Measurements from ENCODE around the gene AMN. TPM values are rescaled to one million over a fixed set of nuclear protein-coding genes. Genes with fewer than 3 reads are reported as not detected.

Gene AMN
- total RNA-seq, 2 donors from 2014 or later = 6.0 TPM; not detected in 1

GRCh38 chr14:102878174-102878969, 44.1 kb upstream of the AMN start:
- no peak for ATAC-seq

GRCh38 chr14:102878970-102879460, 43.4 kb upstream of the AMN start:
- intact Hi-C loops (cut with DNase I) = no loop called here
- Histone ChIP-seq H3K27me3 (no peaks in the 10 kb centered on the region), H3K4me1 (peaks cover under 1% of the 10 kb centered on the region), H3K4me3 (no peak overlapping the region), H3K9me3 (no peaks in the 10 kb centered on the region), H3K27ac (no peak overlapping the region), H3K36me3 (replicated peaks in 1 of 2; ENCODE audit: insufficient read depth in 1 of 2, low read depth in 2 of 2) (peaks cover 0 to 11% of the 10 kb centered on the region in 2 donors)
- TF ChIP-seq, protein P1, sequence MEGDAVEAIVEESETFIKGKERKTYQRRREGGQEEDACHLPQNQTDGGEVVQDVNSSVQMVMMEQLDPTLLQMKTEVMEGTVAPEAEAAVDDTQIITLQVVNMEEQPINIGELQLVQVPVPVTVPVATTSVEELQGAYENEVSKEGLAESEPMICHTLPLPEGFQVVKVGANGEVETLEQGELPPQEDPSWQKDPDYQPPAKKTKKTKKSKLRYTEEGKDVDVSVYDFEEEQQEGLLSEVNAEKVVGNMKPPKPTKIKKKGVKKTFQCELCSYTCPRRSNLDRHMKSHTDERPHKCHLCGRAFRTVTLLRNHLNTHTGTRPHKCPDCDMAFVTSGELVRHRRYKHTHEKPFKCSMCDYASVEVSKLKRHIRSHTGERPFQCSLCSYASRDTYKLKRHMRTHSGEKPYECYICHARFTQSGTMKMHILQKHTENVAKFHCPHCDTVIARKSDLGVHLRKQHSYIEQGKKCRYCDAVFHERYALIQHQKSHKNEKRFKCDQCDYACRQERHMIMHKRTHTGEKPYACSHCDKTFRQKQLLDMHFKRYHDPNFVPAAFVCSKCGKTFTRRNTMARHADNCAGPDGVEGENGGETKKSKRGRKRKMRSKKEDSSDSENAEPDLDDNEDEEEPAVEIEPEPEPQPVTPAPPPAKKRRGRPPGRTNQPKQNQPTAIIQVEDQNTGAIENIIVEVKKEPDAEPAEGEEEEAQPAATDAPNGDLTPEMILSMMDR (IDR thresholded peaks at IDR 0.05) = no peak
- no peak for TF ChIP-seq POLR2A (IDR thresholded peaks at IDR 0.05)
- WGBS, 2 donors = 89 to 92% methylated on average over 6 of the region's 6 CpGs
- DNase-seq = no peak
- no peak for ATAC-seq

More at GRCh38 chr14:102878174-102878969, 44.1 kb upstream of the AMN start:
- H3K4me3 ChIP-seq = no peak overlapping the region
- TF ChIP-seq POLR2A (IDR thresholded peaks at IDR 0.05) = no peak
- TF ChIP-seq, protein P1 (IDR thresholded peaks at IDR 0.05) = no peak
- intact Hi-C loops (cut with DNase I) = no loop called here
- no peak overlapping the region for H3K27ac ChIP-seq
- H3K27me3 ChIP-seq = no peaks in the 10 kb centered on the region
- peaks cover 7% of the 10 kb centered on the region for H3K4me1 ChIP-seq
- 72 to 84% methylated on average over 6 of the region's 6 CpGs for WGBS, 2 donors
- H3K9me3 ChIP-seq = no peaks in the 10 kb centered on the region
- H3K36me3 ChIP-seq (replicated peaks in 1 of 2; ENCODE audit: insufficient read depth in 1 of 2, low read depth in 2 of 2) = peaks cover 0 to 11% of the 10 kb centered on the region in 2 donors
- DNase-seq = no peak

DNA sequence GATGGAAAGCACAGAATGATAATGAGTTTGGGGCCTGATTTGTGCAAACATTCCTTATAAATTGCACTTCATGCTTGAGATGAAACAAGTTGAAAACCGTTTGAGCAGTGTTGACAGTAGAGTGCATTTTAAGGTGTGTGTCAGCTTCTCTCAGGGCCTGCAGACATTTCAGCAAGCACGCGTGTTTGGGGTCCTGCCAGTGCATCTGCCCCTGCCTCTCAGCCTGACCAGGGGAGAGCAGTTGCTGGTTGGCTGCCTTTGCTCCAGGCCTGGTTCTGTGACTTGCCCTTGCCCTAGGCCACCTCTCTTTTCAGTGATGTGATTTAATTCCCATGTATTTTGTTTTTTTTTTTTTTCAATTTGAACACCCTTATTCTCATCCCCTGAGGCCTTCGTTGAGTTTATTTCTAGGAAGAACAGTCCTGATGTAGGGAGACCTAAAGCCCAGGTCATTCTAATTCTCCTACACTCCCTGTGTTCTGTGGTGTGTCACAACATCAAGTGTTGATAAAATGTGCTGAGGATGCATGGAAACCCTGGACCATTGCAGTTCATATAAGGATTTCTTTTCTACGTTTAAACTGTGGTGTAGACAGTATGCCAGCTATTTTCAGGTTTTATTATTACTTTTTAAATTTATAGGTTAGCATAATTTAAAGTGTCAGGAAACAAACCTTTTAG, 40.1 kb upstream of the AMN start:
- no peaks in the 10 kb centered on the region for H3K4me1 ChIP-seq
- no peak overlapping the region for H3K27ac ChIP-seq
- no peak overlapping the region for H3K4me3 ChIP-seq
- DNase-seq = no peak
- intact Hi-C loops (cut with DNase I) = no loop called here
- no peaks in the 10 kb centered on the region for H3K27me3 ChIP-seq
- peaks cover 0 to 3% of the 10 kb centered on the region in 2 donors for H3K36me3 ChIP-seq (replicated peaks in 1 of 2; ENCODE audit: insufficient read depth in 1 of 2, low read depth in 2 of 2)
- ATAC-seq = no peak
- no peak for TF ChIP-seq POLR2A (IDR thresholded peaks at IDR 0.05)
- TF ChIP-seq, protein P1 (IDR thresholded peaks at IDR 0.05) = no peak
- no peaks in the 10 kb centered on the region for H3K9me3 ChIP-seq
- 61 to 83% methylated on average over 5 of the region's 5 CpGs for WGBS, 2 donors

DNA sequence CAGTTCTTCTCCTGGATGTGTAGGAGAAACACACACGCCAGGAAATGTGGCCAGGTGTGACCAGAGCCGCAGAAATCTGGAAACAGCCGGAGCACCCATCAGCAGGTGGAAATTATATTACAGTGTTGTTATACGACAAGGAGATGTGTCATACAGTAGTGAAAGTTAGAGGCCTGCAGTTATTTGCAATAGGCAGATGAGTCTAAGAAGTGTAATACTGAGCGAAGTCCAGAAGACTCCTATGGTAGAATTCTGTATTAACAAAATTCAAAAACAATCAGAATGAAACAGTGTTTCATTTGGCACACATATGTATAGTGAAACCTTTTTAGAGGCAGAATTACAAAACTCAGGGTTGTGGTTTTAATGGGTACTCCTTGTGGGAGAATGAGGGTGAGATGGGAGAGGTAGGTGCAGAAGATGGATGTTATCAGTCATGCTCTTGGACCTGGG, 39.3 kb upstream of the AMN start:
- DNase-seq = no peak
- no peak for TF ChIP-seq POLR2A (IDR thresholded peaks at IDR 0.05)
- TF ChIP-seq, protein P1 (IDR thresholded peaks at IDR 0.05) = no peak
- intact Hi-C loops (cut with DNase I) = no loop called here
- Histone ChIP-seq H3K9me3 (no peaks in the 10 kb centered on the region), H3K4me3 (no peak overlapping the region), H3K27ac (no peak overlapping the region), H3K36me3 (replicated peaks in 1 of 2; ENCODE audit: insufficient read depth in 1 of 2, low read depth in 2 of 2) (no peaks in the 10 kb centered on the region), H3K27me3 (no peaks in the 10 kb centered on the region), H3K4me1 (no peaks in the 10 kb centered on the region)
- no peak for ATAC-seq
- 88 to 93% methylated on average over 5 of the region's 5 CpGs for WGBS, 2 donors
